Activated gamma-delta T cell (primary cell): ENCODE data around the gene HSDL2.
"Not testable (repeated sequence)": the region's sequence is repeated elsewhere in the genome, so short reads cannot be mapped to it uniquely, and the experiment has no call there.

ENCODE experiments used
- DNase-seq: peaks from one replicate; lab custom pipeline; 2025; lab: John Stamatoyannopoulos, UW

Gene HSDL2

GRCh38 chr9:112366591-112366990 is 13.3 kb upstream of the HSDL2 start:
- DNase-seq, result no peak

- no peak for DNase-seq
Measured at GRCh38 chr9:112367465-112367864, 12.4 kb upstream of the HSDL2 start.

DNA sequence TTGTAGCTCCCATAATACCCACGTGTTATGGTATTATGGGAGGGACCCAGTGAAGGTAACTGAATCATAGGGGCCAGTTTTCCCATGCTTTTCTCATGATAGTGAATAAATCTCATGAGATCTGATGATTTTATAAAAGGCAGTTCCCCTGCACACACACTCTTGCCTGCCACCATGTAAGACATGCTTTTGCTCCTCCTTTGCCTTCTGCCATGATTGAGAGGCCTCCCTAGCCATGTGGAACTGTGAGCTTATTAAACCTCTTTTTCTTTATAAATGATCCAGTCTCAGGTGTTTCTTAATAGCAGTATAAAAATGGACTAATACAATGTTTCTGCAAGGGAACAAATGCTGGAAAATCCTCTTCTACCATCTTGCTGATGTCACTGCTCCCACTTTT is 10.1 kb upstream of the HSDL2 start:
- DNase-seq, result no peak

DNA sequence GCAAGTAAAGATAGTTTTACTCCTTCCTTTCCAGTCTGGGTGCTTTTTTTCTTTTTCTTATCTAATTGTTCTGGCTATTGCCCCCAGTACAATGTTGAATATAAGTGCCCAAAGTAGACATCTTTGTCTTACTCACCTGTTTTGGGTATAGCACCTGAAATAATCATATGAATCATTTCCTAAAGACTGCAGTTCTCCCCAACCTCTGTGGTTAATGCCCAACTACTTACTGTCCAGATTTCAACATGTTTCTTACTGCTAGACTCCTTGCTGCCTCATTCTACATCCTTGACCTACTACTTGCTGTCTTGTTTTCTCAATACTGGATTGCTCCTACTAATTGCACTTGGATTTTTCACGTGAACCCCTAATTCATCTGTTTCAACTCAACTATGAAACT is 8.8 kb upstream of the HSDL2 start:
- no peak for DNase-seq

- not testable (repeated sequence) for DNase-seq
Measured at GRCh38 chr9:112373666-112374065, 6.2 kb upstream of the HSDL2 start.

DNA sequence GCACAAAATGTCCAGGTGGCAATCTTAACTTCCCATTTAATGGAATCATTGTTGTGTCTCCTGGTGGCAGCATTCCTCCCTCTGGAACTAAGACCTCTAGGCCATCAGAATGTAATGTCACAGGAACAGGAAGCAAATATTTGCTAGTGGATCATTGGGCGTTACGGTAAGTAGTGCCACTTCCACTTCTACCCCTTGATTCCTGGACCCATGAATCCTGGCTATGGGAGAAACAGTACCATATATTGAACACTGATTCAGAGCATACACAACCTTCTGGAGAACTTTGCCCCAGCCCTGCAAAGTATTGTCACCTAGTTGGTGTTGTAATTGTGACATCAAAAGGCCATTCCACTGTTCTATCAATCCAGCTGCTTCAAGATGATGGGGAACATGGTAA is 5.7 kb upstream of the HSDL2 start:
- DNase-seq, result not testable (repeated sequence)

GRCh38 chr9:112375361-112375760 is 4.5 kb upstream of the HSDL2 start:
- no peak for DNase-seq

DNA sequence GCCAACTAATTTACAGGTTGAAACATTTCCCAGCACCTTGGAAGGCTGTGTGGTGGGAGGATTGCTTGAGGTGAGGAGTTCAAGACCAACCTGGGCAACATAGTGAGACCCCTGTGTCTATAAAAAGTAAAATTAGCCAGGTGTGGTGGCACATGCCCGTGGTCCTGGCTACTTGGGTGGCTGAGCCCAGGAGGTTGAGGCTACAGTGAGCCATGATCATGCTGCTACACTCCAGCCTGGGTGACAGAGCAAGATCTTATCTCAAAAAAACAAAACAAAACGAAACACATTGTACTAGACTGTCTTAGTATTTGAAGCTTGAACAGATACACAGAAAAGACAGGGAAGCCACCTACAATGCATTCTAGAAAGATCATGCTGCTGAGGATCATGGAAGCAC is 2.8 kb upstream of the HSDL2 start:
- no peak for DNase-seq

- DNase-seq, result no peak
Measured at GRCh38 chr9:112377684-112378327, 2.1 kb upstream of the HSDL2 start.

- DNase-seq, result no peak
Measured at GRCh38 chr9:112378328-112379176, 1.4 kb upstream of the HSDL2 start.

DNA sequence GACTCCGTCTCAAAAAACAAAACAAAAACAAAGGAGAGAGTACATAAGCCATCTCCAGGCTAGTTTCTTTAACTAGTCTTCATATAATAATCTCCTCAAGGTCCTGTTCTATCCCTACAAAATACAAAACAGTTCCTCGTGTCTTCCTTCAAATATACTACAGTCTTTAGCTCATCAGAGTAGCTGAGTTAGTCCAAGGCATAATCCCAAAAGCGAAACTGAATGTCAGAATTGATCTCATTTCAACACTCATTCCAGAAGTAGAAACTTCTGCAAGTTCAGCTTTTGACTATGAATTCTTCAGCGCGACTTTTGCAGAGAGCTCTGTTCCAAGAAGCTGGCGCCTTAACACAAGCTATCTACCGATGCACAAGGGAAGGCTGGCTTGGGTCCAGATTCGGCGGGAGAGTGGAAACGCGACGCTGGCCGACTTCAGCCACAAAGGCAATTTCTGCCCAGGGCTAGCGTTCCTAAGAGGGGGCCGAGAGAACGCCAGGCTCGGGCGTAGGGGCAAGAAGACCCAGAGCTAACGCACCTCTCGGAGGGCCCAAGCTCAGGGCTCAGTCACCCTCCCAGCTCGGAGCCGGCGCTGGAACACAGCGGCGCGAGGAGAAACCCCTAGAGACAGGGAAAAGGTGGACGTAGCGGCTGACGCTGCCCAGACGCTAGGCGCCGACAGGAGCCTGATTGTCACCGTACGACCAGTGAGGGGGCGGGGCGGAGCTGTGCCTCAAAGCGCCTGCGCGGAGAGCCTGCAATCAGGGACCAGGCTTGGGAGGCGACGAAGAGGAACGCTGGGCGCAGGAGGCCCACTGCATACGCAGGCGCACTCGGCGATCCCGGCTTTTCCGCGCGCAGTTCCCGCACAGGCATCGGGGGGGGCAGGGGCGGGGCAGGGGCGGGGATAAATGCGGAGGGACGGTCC is 469 bp upstream of the HSDL2 start:
- peak; percentile 95 for DNase-seq

DNA sequence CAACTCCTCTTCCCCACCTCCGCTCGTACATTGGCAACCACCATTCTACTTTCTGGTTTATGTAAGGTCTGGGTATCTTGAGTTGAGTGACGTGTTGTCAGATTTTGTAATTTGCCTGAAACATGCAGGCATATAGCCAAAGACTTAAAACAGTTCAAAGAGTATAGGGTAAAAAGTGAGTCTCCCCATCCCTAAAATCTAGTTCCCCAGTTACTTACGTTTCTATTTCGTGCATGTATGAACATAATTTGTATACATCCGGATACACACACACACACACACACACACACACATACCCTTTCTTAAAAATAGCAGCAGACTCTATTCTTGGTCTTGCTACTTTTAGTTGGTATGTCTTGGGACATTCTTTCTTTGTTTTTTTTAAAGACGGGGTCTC is 915 bp downstream of the HSDL2 start:
- no peak for DNase-seq

DNA sequence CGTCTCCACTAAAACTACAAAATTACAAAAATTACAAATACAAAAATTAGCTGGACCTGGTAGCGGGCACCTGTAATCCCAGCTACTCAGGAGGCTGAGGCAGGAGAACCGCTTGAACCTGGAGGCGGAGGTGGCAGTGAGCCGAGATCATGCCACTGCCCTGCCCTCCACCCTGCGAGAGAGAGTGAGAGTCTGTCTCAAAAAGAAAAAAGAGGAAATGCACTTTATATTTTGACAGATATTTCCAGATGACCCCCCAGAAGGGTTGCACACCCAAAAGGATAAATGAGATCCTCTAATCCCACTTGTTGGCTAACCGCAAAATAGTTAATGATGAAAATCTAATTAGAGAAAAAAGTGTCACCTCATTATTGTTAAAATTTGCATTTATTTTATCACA is 2.2 kb downstream of the HSDL2 start:
- DNase-seq, result no peak

DNA sequence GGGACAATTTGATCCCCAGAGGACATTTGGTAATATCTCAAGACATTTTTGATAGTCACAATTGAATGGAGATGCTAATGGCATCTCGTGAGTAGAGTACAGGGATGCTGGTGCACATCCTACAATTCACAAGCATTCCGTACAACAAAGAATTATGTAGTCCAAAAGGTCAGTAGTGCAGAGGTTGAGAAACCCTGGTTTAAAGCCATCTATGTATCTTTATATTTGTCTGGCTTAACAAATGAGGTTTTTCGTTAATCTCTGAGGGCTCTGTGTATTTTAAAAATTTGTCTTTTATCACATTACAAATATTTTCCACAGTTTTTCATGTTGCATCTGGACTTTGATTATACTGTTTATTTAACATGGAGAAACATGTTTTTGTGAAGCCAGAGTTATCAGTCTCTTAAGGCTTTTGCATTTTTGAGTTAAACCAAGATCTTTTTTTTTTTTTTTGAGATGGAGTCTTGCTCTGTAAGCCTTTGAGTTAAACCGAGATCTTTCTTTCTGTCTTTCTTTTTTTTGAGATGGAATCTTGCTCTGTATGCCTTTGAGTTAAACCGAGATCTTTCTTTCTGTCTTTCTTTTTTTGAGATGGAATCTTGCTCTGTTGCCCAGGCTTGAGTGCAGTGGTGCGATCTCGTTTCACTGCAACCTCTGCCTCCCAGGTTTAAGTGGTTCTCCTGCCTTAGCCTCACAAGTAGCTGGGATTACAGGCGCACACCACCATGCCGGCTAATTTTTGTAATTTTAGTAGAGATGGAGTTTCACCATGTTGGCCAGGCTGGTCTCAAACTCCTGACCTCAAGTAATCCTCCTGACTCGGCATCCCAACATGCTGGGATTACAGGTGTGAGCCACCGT is 2.8 kb downstream of the HSDL2 start:
- DNase-seq, result no peak

- DNase-seq, result no peak
Measured at GRCh38 chr9:112384219-112384618, 4.3 kb downstream of the HSDL2 start.

DNA sequence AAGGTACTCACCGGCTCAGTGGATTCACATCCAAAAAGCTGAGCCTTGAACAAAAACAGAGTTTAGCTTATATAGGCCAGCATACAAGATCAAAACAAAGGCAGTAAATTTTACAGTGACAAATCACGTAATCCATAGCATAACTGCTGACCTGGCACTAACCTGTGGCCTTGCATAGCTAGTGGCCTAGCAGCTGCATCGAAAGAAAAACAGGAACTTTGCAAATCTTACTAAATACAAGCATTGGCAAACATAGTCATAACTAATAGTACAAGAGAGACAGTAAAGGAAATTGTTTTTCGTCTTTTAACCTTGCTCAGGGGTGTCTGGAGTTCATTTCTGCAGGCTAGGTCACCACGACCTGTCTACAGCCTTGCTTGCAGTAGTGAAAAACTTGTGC is 4.8 kb downstream of the HSDL2 start:
- no peak for DNase-seq

GRCh38 chr9:112387115-112387514 is 7.2 kb downstream of the HSDL2 start:
- DNase-seq, result no peak

GRCh38 chr9:112389897-112390296 is 10.0 kb downstream of the HSDL2 start:
- not testable (repeated sequence) for DNase-seq

DNA sequence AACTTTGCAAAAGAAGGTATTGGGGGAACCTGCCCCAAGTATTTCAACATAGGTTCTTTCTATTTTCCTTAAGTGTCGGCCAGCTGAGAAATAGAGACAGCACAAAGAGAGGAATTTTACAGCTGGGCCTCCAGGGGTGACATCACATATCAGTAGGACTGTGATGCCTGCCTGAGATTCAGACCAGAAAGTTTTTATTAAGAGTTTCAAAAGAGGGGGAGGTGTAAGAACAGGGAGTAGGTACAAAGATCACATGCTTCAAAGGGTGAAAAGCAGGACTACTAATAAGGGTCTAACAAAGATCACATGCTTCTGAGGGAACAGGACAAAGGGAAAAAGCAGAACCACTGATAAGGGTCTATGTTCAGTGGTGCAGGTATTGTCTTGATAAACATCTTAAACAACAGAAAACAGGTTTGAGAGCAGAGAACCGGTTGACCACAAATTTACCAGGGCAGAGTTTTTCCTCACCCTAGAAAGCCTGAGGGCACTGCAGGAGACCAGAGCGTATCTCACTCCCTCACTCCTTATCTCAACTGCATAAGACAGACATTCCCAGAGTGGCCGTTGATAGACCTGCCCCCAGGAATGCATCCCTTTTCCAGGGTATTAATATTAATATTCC is 12.1 kb downstream of the HSDL2 start:
- not testable (repeated sequence) for DNase-seq

DNA sequence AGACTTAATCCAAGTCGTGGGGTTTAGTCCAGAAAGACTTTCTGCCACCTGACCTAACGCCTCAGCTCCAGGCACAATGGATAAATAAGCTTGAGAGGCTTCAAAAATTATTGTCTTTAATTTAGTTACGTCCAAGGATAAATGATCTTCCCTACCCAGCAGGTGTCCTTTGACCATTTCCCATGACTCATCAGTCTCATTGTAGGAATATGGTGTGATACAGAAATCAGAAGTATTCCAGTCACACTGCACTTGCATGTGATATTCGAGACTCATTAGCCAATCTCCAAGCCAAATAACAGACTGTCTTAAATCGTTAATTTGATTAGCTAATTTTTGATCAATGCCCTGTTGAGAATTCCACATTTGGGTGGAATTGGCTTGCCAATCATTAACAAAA is 13.2 kb downstream of the HSDL2 start:
- not testable (repeated sequence) for DNase-seq

DNA sequence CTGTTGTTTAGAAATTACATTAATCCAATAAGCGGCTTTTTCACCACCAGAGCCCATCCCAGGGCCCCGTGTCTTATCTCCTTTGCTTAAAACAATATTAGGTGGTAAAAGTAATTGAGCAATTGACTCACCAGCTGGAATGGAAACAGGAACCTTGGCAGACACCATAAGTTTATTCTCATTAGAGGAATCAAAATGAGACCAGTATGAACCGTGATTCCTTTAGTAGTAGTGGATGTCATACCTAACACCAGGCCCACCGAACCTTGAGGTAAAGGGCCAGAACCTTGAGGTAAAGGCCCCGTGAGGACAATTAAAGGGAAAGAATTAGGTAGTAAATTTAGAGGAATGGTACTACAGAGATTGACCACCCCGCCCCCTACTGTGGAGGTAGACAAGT is 16.5 kb downstream of the HSDL2 start:
- DNase-seq, result no peak
